ENCODE results near the gene PLAAT5. TPM values are rescaled to one million over a fixed set of nuclear protein-coding genes. Genes with fewer than 3 reads are reported as not detected.
"Not testable (repeated sequence)": the region's sequence is repeated elsewhere in the genome, so short reads cannot be mapped to it uniquely, and the experiment has no call there.

The PLAAT5 gene
- total and polyA plus RNA-seq, 8 donors, result 1.6 to 11.0 (median 7.6) TPM

GRCh38 chr11:63534895-63535461 lies 44.0 kb upstream of the PLAAT5 start:
- Histone ChIP-seq H3K36me3 (no peaks in the 10 kb centered on the region), H3K4me3 (no peak overlapping the region), H3K4me1 (peaks cover 4 to 19% (median 10%) of the 10 kb centered on the region in 3 donors), H3K9me3 (no peaks in the 10 kb centered on the region), H3K27ac (no peak overlapping the region), H3K27me3 (no peaks in the 10 kb centered on the region)
- TF ChIP-seq CTCF (IDR thresholded peaks at IDR 0.05), result no peak
- DNase-seq (no peak), FAIRE-seq (no peak), ATAC-seq (no peak)
- intact Hi-C loops (cut with DNase I), result no loop called here
- WGBS, 2 donors, result 94 to 95% methylated on average over 5 of the region's 5 CpGs

GRCh38 chr11:63534076-63534475 lies 43.1 kb upstream of the PLAAT5 start:
- Histone ChIP-seq H3K27me3 (no peaks in the 10 kb centered on the region), H3K9me3 (no peaks in the 10 kb centered on the region), H3K36me3 (no peaks in the 10 kb centered on the region), H3K4me1 (peaks cover 4 to 19% (median 10%) of the 10 kb centered on the region in 3 donors), H3K27ac (no peak overlapping the region), H3K4me3 (no peak overlapping the region)
- ATAC-seq, result no peak
- no peak for DNase-seq
- WGBS, 2 donors, result 84 to 92% methylated on average over 3 of the region's 3 CpGs
- intact Hi-C loops (cut with DNase I), result no loop called here
- no peak for TF ChIP-seq CTCF (IDR thresholded peaks at IDR 0.05)
- FAIRE-seq, result no peak

GRCh38 chr11:63532799-63533475 lies 42.0 kb upstream of the PLAAT5 start:
- no peak overlapping the region for H3K27ac ChIP-seq
- WGBS, 2 donors, result 78 to 80% methylated on average over 4 of the region's 4 CpGs
- H3K36me3 ChIP-seq, result no peaks in the 10 kb centered on the region
- ATAC-seq (no peak), DNase-seq (no peak), FAIRE-seq (no peak)
- no peak overlapping the region for H3K4me3 ChIP-seq
- peaks cover 4 to 14% (median 9%) of the 10 kb centered on the region in 3 donors for H3K4me1 ChIP-seq
- no peaks in the 10 kb centered on the region for H3K9me3 ChIP-seq
- TF ChIP-seq CTCF (IDR thresholded peaks at IDR 0.05), result no peak
- intact Hi-C loops (cut with DNase I), result no loop called here
- no peaks in the 10 kb centered on the region for H3K27me3 ChIP-seq

- WGBS, 2 donors, result 78 to 92% methylated on average over 2 of the region's 2 CpGs
- no peak for ATAC-seq
- no peak overlapping the region for H3K27ac ChIP-seq
Observed at GRCh38 chr11:63532117-63532516, 41.1 kb upstream of the PLAAT5 start.

GRCh38 chr11:63531074-63531792 lies 40.3 kb upstream of the PLAAT5 start:
- H3K27me3 ChIP-seq; H3K9me3 ChIP-seq; H3K36me3 ChIP-seq; H3K27ac ChIP-seq; DNase-seq; FAIRE-seq; intact Hi-C loops (cut with DNase I); H3K4me1 ChIP-seq; H3K4me3 ChIP-seq: not testable (repeated sequence)
- ATAC-seq, result peak in 3 of 4 donors; percentile 73 to 87 (median 77)
- WGBS, 2 donors, result 83 to 88% methylated on average over 4 of the region's 6 CpGs

More at GRCh38 chr11:63532117-63532516, 41.1 kb upstream of the PLAAT5 start:
- Histone ChIP-seq H3K27me3 (no peaks in the 10 kb centered on the region), H3K4me1 (peaks cover 0 to 8% (median 4%) of the 10 kb centered on the region in 3 donors), H3K4me3 (no peak overlapping the region), H3K9me3 (no peaks in the 10 kb centered on the region), H3K36me3 (no peaks in the 10 kb centered on the region)
- intact Hi-C loops (cut with DNase I), result no loop called here
- no peak for TF ChIP-seq CTCF (IDR thresholded peaks at IDR 0.05)
- FAIRE-seq, result no peak
- no peak for DNase-seq
